ENCODE data around the gene CDH4. TPM values are rescaled to one million over a fixed set of nuclear protein-coding genes. Genes with fewer than 3 reads are reported as not detected.
A peak's percentile ranks its signal among the peaks of the same experiment; 100 is the strongest.

Gene CDH4
- total and polyA plus RNA-seq, 9 of the 15 experiments (the other 6 are each of a cell fraction or from before 2014, with no cell fraction given): 0.04 TPM; not detected in 8

DNA sequence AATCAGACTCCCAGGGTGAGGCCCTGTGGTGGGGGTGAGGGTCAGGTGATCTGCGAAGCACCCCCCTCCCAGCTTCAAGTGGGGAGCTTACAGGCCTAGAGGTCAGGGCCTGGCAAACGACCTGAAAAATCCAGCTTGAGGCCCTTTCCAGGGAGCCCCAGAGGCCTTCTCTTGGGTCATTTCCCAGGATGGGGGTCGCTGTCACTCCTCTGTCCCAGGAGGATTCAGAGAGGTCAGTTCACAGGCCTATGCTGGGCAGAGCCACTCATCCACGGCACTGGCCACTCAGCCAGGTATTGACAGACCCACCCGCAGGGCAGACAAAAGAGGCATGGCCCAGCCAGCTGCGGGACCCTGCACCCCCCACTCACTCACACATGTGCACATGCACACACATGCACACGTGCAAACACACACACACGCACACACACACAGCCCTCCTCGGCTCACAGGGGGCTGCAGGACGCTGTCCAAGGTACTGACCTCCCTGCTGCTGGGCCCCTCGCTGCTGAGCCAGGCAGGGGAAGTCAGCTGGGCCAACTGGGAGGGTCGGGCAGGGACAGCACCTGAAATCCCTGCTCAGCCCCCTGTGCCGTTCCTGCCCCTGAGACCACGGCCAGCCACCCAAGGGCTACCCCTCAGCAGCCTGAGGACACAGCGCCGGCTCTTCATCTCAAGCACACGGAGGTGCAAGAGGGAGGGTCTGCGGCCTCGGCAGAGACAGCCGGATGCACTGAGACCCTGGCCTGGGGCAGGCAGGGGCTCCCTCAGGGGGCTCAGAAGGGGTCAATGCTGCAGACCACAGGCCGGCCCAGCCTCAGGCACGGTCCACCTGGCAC is 699.9 kb downstream of the CDH4 start (continued):
- TF ChIP-seq ZMIZ1 (IDR thresholded peaks at IDR 0.05; ENCODE audit: low read depth in 2 of 2, low read length in 2 of 2) (no peak), CREM (IDR thresholded peaks at IDR 0.05; ENCODE audit: low read depth) (peak; percentile 28; the same call in 1 of the 2 replicates), NR2C2 (CRISPR knock-in tag; IDR thresholded peaks at IDR 0.05) (no peak), NR2C2 (tag; IDR thresholded peaks at IDR 0.05) (no peak), HMG20A (CRISPR knock-in tag; conservative IDR thresholded peaks at IDR 0.05) (no peak), MTA1 (IDR thresholded peaks at IDR 0.05; ENCODE audit: borderline replicate concordance) (no peak), NFIX (CRISPR knock-in tag; IDR thresholded peaks at IDR 0.05; ENCODE audit: low read depth) (no peak), ZNF764 (CRISPR knock-in tag; IDR thresholded peaks at IDR 0.05; ENCODE audit: low read depth) (no peak), MAFK (IDR thresholded peaks at IDR 0.05; ENCODE audit: low read length) (no peak), ADNP (tag; IDR thresholded peaks at IDR 0.05) (no peak), MEF2D (tag; conservative IDR thresholded peaks at IDR 0.05; ENCODE audit: low read depth) (no peak), MNT (conservative IDR thresholded peaks at IDR 0.05) (peak in 1 of 2 experiments; percentile 54; a peak in 3 of 4 replicates), GTF2E2 (tag; IDR thresholded peaks at IDR 0.05) (no peak), SMAD4 (CRISPR knock-in tag; conservative IDR thresholded peaks at IDR 0.05) (no peak), NFYB (IDR thresholded peaks at IDR 0.05; ENCODE audit: extremely low read depth, insufficient read length) (no peak), RFX5 (IDR thresholded peaks at IDR 0.05; ENCODE audit: low read depth, low read length) (no peak), KLF13 (tag; IDR thresholded peaks at IDR 0.05; ENCODE audit: borderline replicate concordance, low read depth) (no peak), POLR2H (tag; IDR thresholded peaks at IDR 0.05; ENCODE audit: low read depth) (no peak), TAL1 (IDR thresholded peaks at IDR 0.05) (no peak)
- TF ChIP-seq, protein P1, sequence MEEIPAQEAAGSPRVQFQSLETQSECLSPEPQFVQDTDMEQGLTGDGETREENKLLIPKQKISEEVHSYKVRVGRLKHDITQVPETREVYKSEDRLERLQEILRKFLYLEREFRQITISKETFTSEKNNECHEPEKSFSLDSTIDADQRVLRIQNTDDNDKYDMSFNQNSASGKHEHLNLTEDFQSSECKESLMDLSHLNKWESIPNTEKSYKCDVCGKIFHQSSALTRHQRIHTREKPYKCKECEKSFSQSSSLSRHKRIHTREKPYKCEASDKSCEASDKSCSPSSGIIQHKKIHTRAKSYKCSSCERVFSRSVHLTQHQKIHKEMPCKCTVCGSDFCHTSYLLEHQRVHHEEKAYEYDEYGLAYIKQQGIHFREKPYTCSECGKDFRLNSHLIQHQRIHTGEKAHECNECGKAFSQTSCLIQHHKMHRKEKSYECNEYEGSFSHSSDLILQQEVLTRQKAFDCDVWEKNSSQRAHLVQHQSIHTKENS (CRISPR knock-in tag; IDR thresholded peaks at IDR 0.05): no peak
